ENCODE data around the gene ZNF587B.

DNA sequence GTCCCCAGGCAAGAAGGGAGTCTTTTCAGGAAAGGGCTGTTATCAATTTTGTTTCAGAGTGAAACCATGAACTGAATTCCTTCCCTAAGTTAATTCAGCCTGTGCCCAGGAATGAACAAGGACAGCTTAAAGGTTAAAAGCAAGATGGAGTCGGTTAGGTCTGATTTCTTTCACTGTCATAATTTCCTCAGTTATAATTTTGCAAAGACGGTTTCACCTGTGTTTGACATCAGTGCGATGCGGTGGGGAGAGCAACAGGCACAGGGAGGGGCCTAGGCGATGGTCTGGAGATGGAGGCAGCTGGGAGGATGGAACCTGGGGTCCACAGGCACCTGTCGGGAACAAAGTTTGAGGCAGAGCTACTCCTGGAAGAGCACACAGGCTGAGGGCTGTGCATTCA is 9.5 kb upstream of the ZNF587B start:
- TF ChIP-seq CTCF (IDR thresholded peaks at IDR 0.05): no peak
- no peak for TF ChIP-seq ZFX (IDR thresholded peaks at IDR 0.05; ENCODE audit: borderline replicate concordance)

Measured in 22Rv1 (cell line).